ENCODE data around the gene POLR2J.
"Not testable (repeated sequence)": the region's sequence is repeated elsewhere in the genome, so short reads cannot be mapped to it uniquely, and the experiment has no call there.

DNA sequence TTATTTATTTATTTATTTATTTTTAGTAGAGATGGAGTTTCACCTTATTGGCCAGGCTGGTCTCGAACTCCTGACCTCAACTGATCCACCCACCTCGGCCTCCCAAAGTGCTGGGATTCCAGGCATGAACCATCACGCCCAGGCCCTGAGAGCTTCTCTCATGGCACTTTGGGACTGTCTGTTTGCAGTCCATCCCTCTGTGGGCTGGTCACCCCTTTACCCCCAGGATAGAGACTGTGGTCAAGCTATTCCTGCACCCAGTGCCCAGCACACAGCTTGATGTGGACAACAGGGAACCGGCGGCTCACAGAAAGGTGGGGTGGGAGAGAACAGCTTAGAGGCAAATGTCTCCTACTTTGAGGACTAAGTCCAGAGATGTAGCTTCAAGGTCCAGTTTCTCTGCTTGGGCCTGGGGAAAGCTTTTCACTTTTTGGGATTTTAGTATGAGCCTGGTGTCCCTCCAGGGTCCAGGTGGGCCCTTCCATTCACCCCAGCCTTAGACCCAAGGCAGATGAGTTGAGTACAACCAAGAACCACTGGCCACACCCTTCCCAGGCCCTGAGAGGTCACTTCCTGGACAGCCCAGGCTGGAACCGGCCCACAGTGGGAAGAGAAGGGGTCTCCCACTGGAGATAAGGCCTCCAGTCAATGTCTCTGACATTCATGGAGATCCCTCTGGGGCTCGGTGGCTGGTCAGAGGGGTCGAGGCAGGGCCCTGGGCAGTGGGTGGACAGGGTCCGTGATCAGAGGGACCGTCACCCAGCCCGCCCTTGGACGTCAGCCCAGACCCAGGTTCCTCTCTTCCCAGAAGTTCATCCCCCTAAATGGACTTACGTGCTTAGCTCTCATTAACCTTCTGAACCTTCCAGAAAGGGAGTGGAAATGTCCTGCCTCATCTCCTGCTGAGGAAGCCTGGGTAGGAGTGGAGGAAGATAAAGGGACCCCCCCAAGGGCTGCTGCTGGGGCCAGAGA, 49.4 kb upstream of the POLR2J start:
- TF ChIP-seq, protein P1, sequence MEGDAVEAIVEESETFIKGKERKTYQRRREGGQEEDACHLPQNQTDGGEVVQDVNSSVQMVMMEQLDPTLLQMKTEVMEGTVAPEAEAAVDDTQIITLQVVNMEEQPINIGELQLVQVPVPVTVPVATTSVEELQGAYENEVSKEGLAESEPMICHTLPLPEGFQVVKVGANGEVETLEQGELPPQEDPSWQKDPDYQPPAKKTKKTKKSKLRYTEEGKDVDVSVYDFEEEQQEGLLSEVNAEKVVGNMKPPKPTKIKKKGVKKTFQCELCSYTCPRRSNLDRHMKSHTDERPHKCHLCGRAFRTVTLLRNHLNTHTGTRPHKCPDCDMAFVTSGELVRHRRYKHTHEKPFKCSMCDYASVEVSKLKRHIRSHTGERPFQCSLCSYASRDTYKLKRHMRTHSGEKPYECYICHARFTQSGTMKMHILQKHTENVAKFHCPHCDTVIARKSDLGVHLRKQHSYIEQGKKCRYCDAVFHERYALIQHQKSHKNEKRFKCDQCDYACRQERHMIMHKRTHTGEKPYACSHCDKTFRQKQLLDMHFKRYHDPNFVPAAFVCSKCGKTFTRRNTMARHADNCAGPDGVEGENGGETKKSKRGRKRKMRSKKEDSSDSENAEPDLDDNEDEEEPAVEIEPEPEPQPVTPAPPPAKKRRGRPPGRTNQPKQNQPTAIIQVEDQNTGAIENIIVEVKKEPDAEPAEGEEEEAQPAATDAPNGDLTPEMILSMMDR (conservative IDR thresholded peaks at IDR 0.05), result not testable (repeated sequence)
- TF ChIP-seq EZH2 (IDR thresholded peaks at IDR 0.05; ENCODE audit: low read depth), result not testable (repeated sequence)
